Measurements from ENCODE around the gene GPC1.

- no peak for TF ChIP-seq CTCF (IDR thresholded peaks at IDR 0.05)
- no peak for TF ChIP-seq POLR2A (IDR thresholded peaks at IDR 0.05)
Observed at GRCh38 chr2:240443891-240444301, 8.4 kb downstream of the GPC1 start.

All from uterus (tissue), 2 donors.